Stomach (tissue), 9 donors: ENCODE data around the gene SLC4A4. TPM values are rescaled to one million over a fixed set of nuclear protein-coding genes. Genes with fewer than 3 reads are reported as not detected.

Source experiments
- DNase-seq, 2 donors: peaks; one replicate each; pipeline versions ENCODE4 v3.0.0 to v3.0.0-alpha.2; 2013 to 2019
- H3K27ac ChIP-seq, 5 donors: fragments of 200-600 bp in 4 of 5; sonication (generic) in 4 of 5; one replicate each; pipeline ENCODE4 v1.5.1; 2013 to 2019; ENCODE audit warnings: mild to moderate bottlenecking in 1 of 5, moderate library complexity in 1 of 5
- H3K27me3 ChIP-seq, 3 donors: fragments of 200-600 bp; sonication (generic); one replicate each; pipeline ENCODE4 v1.5.1; 2017 to 2019; ENCODE audit warnings: mixed run types in 1 of 3
- H3K36me3 ChIP-seq, 4 donors: fragments of 200-600 bp; sonication (generic); 1 replicate in 3 of 4; 2 replicates in 1 of 4; pipeline ENCODE4 v1.5.1; 2016 to 2019
- H3K4me1 ChIP-seq, 4 donors: fragments of 200-600 bp; sonication (generic); one replicate each; pipeline ENCODE4 v1.5.1; 2016 to 2019
- H3K4me3 ChIP-seq, 4 donors: fragments of 200-600 bp; sonication (generic) in 3 of 4; one replicate each; pipeline ENCODE4 v1.5.1; 2016 to 2019; ENCODE audit warnings: mild to moderate bottlenecking in 1 of 4
- H3K9me3 ChIP-seq, 4 donors: fragments of 200-600 bp; sonication (generic); one replicate each; pipeline ENCODE4 v1.5.1; 2016 to 2019
- CTCF ChIP-seq, 7 experiments: fragments of 450-650 bp in 4 of 7; fragments of 200-600 bp in 3 of 7; sonication (generic) in 3 of 7; IDR thresholded peaks; one replicate each; pipeline ENCODE4 v1.5.1; 2016 to 2019; ENCODE audit warnings: antibody characterized with exemption in 7 of 7, control low read depth in 2 of 7, mild to moderate bottlenecking in 1 of 7
- EP300 ChIP-seq: sonication (generic); formaldehyde crosslinking; IDR thresholded peaks from one replicate; pipeline ENCODE4 v1.6.1; 2017; ENCODE audit warnings: antibody characterized with exemption
- POLR2A ChIP-seq, 4 donors: fragments of 450-650 bp; IDR thresholded peaks; one replicate each; pipeline ENCODE4 v1.6.1; 2016; ENCODE audit warnings: antibody characterized with exemption in 4 of 4, control low read depth in 2 of 4, mild to moderate bottlenecking in 1 of 4, moderate library complexity in 1 of 4
- POLR2AphosphoS5 ChIP-seq, 3 donors: sonication (generic); formaldehyde crosslinking; IDR thresholded peaks; one replicate each; pipeline ENCODE4 v1.6.1; 2016; ENCODE audit warnings: antibody characterized with exemption in 3 of 3
- WGBS, 5 donors: extraction: QIAGEN DNeasy Blood & Tissue Kit in 3 of 5; methylation state at CpG; one replicate each; pipeline versions ENCODE4 v1.1.5 to v1.1.7; 2013 to 2018; 5-methylcytosine and 5-hydroxymethylcytosine counted together
- intact Hi-C: fragments of 100-400 bp; cut with DNase I; formaldehyde crosslinking; loops from one replicate; pipeline ENCODE4 v1.15.1; 2023; ENCODE audit warnings: low total_unique reads
- polyA plus RNA-seq, 3 donors: library from polyadenylated mRNA; stranded (reverse); fragments of 200-250 nt; gene quantifications; one replicate each; pipeline ENCODE4 v1.2.3, GENCODE V29; 2013
- total RNA-seq, 5 donors: library from RNA; depleted of rRNA; stranded (reverse); fragments of >200 nt; gene quantifications; one replicate each; pipeline versions ENCODE4 v1.1.0 to v1.2.3, GENCODE V29; 2014 to 2016
- donor health status: healthy with polysubstance abuse.
- donor health status: Bipolar disorder and iron deficiency.
- donor health status: healthy.

Gene SLC4A4
- total and polyA plus RNA-seq, 8 donors = 1.8 to 95.3 (median 12.8) TPM

DNA sequence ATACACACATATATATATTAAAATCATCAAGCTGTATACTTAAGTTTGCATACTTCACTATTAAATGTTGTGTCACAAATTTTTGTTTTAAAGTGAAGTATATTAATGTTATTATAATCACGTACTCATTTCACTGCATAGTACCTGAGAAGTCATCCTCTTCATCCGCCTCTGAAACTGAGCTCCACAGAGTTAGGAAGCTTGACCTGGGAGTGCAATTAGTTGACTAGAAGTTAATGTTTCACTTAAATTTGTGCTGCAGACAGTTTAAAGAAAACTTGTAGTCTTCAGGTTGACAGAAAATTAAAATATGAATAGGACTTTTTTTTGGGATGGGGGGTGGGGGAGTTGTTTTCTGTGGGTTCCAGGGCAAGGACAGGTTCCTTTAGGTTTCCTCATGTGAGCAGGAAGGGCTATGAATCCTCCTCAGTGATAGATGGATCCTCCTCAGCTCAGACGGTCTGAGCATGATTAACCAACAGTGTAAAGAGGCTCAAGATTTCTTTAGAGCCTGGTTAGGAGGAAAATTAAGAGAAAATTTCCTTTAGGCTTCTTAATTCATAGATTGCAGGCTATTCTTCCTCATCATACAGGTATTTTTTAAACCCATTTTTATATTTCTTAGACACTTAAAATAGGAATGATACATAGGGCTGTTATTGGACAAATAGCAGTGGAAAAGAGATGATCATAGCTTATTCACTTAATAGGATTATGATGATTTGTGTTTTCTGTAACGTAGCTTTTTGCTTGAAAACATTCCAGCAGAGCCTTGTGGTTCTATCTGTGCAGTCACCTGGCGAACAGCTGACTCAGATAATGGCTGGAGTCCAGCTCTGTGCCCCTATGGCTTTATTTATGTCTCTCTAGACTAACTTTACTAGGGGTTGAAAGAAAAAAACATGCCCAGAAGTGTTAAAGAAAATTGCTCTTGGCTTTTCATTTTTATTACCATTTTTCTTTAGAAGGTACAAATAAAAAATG is 102.7 kb downstream of the SLC4A4 start:
- intact Hi-C loops = no loop called here
- TF ChIP-seq POLR2A (IDR thresholded peaks at IDR 0.05) = no peak
- TF ChIP-seq CTCF (IDR thresholded peaks at IDR 0.05) = no peak
- no peak for TF ChIP-seq EP300
- TF ChIP-seq POLR2AphosphoS5 (IDR thresholded peaks at IDR 0.05) = no peak
- Histone ChIP-seq H3K4me1 (peaks cover 0 to 3% (median 0%) of the 10 kb centered on the region in 4 donors), H3K9me3 (no peaks in the 10 kb centered on the region), H3K27me3 (no peaks in the 10 kb centered on the region), H3K4me3 (no peak overlapping the region), H3K36me3 (no peaks in the 10 kb centered on the region), H3K27ac (no peak overlapping the region)
- WGBS, 5 donors = 63 to 77% (median 75%) methylated on average over 5 of the region's 5 CpGs
- peak in 1 of 2 donors; percentile 26 for DNase-seq

DNA sequence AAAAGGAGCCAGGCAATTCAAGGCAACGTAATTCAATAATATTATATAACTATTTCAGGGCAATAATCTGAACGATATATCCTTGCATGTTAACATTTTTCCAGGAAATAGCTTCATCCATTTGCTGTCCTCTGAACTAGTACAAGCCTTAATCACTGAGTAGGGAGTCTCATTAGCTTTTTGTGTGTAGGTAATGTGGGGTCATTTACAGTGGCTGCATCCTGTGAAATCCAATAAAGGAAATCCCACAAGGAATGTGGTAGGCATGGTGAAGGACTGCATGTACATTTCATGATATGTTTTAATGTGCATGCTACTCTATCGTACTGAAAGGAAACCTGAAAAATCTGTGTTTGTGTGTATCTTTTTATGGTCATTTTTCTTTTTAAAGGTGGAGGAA is 103.5 kb downstream of the SLC4A4 start:
- no peak for DNase-seq
- Histone ChIP-seq H3K4me3 (no peak overlapping the region), H3K27ac (no peak overlapping the region), H3K36me3 (no peaks in the 10 kb centered on the region), H3K27me3 (no peaks in the 10 kb centered on the region), H3K4me1 (peaks cover 0 to 3% (median 0%) of the 10 kb centered on the region in 4 donors), H3K9me3 (no peaks in the 10 kb centered on the region)
- no peak for TF ChIP-seq EP300
- no peak for TF ChIP-seq POLR2AphosphoS5 (IDR thresholded peaks at IDR 0.05)
- TF ChIP-seq POLR2A (IDR thresholded peaks at IDR 0.05) = no peak
- TF ChIP-seq CTCF (IDR thresholded peaks at IDR 0.05) = no peak
- 82 to 91% (median 89%) methylated on average over 3 of the region's 3 CpGs for WGBS, 5 donors
- intact Hi-C loops = no loop called here

DNA sequence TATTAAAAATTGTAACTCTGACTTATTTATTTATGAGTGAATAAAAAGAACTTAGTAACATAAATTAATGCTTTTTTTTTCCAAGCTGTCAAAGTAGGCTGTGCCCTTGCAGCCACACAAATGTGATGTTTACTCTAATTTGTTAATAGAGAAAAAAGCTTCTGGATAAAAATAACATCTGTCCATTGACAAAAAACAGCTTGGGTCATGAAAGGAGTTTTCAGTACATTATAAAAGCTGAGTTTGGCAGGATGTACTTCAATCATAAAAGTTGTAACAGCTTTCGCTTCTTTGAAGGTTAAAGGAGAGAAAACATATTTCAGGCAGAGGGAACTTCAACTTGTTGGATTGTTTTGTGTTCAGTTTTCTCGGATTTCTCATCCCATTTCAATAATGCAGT is 105.6 kb downstream of the SLC4A4 start:
- intact Hi-C loops = no loop called here
- H3K36me3 ChIP-seq = no peaks in the 10 kb centered on the region
- no peak overlapping the region for H3K4me3 ChIP-seq
- H3K9me3 ChIP-seq = no peaks in the 10 kb centered on the region
- no peaks in the 10 kb centered on the region for H3K27me3 ChIP-seq
- peaks cover 0 to 3% (median 0%) of the 10 kb centered on the region in 4 donors for H3K4me1 ChIP-seq
- H3K27ac ChIP-seq = no peak overlapping the region
- TF ChIP-seq EP300 (no peak), POLR2AphosphoS5 (IDR thresholded peaks at IDR 0.05) (no peak), CTCF (IDR thresholded peaks at IDR 0.05) (no peak), POLR2A (IDR thresholded peaks at IDR 0.05) (no peak)
- WGBS, 5 donors = 63 to 73% (median 69%) methylated on average over 2 of the region's 2 CpGs
- no peak for DNase-seq

DNA sequence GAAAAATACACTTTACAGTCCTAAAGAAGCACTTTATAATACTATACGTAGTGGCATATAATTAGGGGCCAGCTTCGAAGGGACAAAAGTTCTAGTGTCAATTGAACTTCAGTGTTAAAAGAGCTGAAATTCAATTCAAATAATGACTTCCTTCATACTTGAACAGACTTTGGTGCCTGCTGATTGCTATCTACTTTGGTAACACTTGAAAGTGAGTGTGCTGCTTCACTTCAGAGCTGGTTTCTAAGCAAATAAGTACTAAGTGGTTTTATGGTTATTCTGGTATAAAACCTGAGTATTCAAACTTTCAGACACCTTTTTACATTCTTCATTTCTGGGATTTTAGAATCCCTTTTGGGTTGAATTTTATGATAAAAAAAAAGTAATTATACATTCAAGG is 107.0 kb downstream of the SLC4A4 start:
- no peaks in the 10 kb centered on the region for H3K36me3 ChIP-seq
- DNase-seq = no peak
- H3K4me1 ChIP-seq = peaks cover 0 to 3% (median 0%) of the 10 kb centered on the region in 4 donors
- no peaks in the 10 kb centered on the region for H3K9me3 ChIP-seq
- H3K27me3 ChIP-seq = no peaks in the 10 kb centered on the region
- H3K27ac ChIP-seq = no peak overlapping the region
- no peak overlapping the region for H3K4me3 ChIP-seq
- WGBS, 5 donors = 57 to 62% (median 61%) methylated on average over 2 of the region's 2 CpGs
- intact Hi-C loops = no loop called here
- TF ChIP-seq EP300 (no peak), POLR2AphosphoS5 (IDR thresholded peaks at IDR 0.05) (no peak)
